DND-41 (cell line): ENCODE measurements around the gene CD70.
"Not testable (repeated sequence)": the region's sequence is repeated elsewhere in the genome, so short reads cannot be mapped to it uniquely, and the experiment has no call there.

ENCODE experiments used
- ATAC-seq: fragments of 200-7000 bp; cut with Tn5 transposase; 3 replicates; pipeline ENCODE4 v1.9.1; 2021; ENCODE audit warnings: low read depth; ENCODE audit not compliant: insufficient read depth
- DNase-seq: peaks from one replicate; pipeline ENCODE4 v3.0.0-alpha.2; 2020
- H2AFZ ChIP-seq: 2 replicates; pipeline ENCODE4 v1.6.0; 2012; ENCODE audit warnings: low read depth, low read length
- H3K27ac ChIP-seq: 2 replicates; pipeline ENCODE4 v1.5.1; 2012; ENCODE audit warnings: low read length, inconsistent platforms
- H3K27me3 ChIP-seq: fragments of 200-600 bp; sonication (generic); 2 replicates; pipeline ENCODE4 v1.6.0; 2012; ENCODE audit warnings: low read length, mild to moderate bottlenecking, inconsistent platforms; ENCODE audit not compliant: insufficient read depth, poor library complexity
- H3K36me3 ChIP-seq: 2 replicates; pipeline ENCODE4 v1.5.1; 2012; ENCODE audit warnings: low read length, inconsistent platforms; ENCODE audit not compliant: insufficient read depth
- H3K4me1 ChIP-seq: 2 replicates; pipeline ENCODE4 v1.5.1; 2012; ENCODE audit warnings: mild to moderate bottlenecking, low read length; ENCODE audit not compliant: insufficient read depth
- H3K4me2 ChIP-seq: 2 replicates; pipeline ENCODE4 v1.6.0; 2012; ENCODE audit warnings: mild to moderate bottlenecking, moderate library complexity, low read length, inconsistent platforms; ENCODE audit not compliant: insufficient read depth
- H3K4me3 ChIP-seq, 2 experiments: fragments of 200-600 bp in 1 of 2; shearing (Covaris generic) in 1 of 2; 2 replicates each; pipeline ENCODE4 v1.5.1; 2012 to 2016; ENCODE audit warnings: inconsistent platforms in 2 of 2, low read length in 2 of 2, mild to moderate bottlenecking in 2 of 2, low read depth in 1 of 2, moderate library complexity in 1 of 2
- H3K79me2 ChIP-seq: 2 replicates; pipeline ENCODE4 v1.6.0; 2012; ENCODE audit warnings: low read length, inconsistent platforms; ENCODE audit not compliant: insufficient read depth
- H3K9ac ChIP-seq: 2 replicates; pipeline ENCODE4 v1.6.0; 2012; ENCODE audit warnings: low read depth, mild to moderate bottlenecking, inconsistent platforms, low read length, moderate library complexity
- H3K9me3 ChIP-seq: 2 replicates; pipeline ENCODE4 v1.5.1; 2012; ENCODE audit warnings: low read length, moderate library complexity, mild to moderate bottlenecking, inconsistent platforms; ENCODE audit not compliant: insufficient read depth, severe bottlenecking
- H4K20me1 ChIP-seq: 2 replicates; pipeline ENCODE4 v1.6.0; 2012; ENCODE audit warnings: low read length; ENCODE audit not compliant: insufficient read depth
- EZH2 ChIP-seq: IDR thresholded peaks from 3 replicates; pipeline ENCODE4 v1.6.1; 2012; ENCODE audit warnings: borderline replicate concordance, low read depth, mild to moderate bottlenecking, moderate library complexity, low read length, inconsistent platforms; ENCODE audit not compliant: severe bottlenecking
- TF ChIP-seq, protein P1 (sequence below): IDR thresholded peaks from 2 replicates; pipeline ENCODE4 v1.5.1; 2012; ENCODE audit warnings: borderline replicate concordance, low read length, moderate library complexity, mild to moderate bottlenecking; ENCODE audit not compliant: poor library complexity, severe bottlenecking; ENCODE audit errors: extremely low read depth

The CD70 gene

DNA sequence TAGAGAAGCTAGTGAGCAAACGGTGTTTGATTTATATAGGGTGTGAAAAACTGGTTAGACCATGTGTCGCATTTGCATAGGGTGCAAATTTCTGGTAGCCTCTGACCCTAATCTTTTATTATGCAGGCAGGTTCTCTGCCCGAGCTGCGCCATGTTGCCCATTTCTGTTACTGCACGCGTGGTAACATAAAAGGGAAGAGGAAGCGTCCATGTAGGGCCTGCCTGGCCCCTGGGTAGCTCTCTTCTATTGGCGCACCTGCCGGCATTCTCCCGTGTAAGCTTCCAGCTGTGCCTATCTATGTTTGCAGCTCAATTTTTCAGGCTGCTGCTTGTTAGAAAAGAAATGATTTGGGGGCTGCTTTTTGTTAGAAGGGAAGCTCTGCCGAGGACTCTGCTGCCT lies 14.0 kb upstream of the CD70 start:
- H4K20me1 ChIP-seq, result no peaks in the 10 kb centered on the region
- H3K79me2 ChIP-seq, result no peaks in the 10 kb centered on the region
- no peak overlapping the region for H3K4me3 ChIP-seq
- no peaks in the 10 kb centered on the region for H3K9me3 ChIP-seq
- ATAC-seq, result no peak
- no peak overlapping the region for H2AFZ ChIP-seq
- H3K9ac ChIP-seq, result no peak overlapping the region
- H3K27me3 ChIP-seq, result no peaks in the 10 kb centered on the region
- no peaks in the 10 kb centered on the region for H3K36me3 ChIP-seq
- DNase-seq, result no peak
- peaks cover 5% of the 10 kb centered on the region for H3K4me1 ChIP-seq
- H3K4me2 ChIP-seq, result no peak overlapping the region
- TF ChIP-seq EZH2, result no peak
- TF ChIP-seq, protein P1, sequence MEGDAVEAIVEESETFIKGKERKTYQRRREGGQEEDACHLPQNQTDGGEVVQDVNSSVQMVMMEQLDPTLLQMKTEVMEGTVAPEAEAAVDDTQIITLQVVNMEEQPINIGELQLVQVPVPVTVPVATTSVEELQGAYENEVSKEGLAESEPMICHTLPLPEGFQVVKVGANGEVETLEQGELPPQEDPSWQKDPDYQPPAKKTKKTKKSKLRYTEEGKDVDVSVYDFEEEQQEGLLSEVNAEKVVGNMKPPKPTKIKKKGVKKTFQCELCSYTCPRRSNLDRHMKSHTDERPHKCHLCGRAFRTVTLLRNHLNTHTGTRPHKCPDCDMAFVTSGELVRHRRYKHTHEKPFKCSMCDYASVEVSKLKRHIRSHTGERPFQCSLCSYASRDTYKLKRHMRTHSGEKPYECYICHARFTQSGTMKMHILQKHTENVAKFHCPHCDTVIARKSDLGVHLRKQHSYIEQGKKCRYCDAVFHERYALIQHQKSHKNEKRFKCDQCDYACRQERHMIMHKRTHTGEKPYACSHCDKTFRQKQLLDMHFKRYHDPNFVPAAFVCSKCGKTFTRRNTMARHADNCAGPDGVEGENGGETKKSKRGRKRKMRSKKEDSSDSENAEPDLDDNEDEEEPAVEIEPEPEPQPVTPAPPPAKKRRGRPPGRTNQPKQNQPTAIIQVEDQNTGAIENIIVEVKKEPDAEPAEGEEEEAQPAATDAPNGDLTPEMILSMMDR, result no peak
- H3K27ac ChIP-seq, result no peak overlapping the region

DNA sequence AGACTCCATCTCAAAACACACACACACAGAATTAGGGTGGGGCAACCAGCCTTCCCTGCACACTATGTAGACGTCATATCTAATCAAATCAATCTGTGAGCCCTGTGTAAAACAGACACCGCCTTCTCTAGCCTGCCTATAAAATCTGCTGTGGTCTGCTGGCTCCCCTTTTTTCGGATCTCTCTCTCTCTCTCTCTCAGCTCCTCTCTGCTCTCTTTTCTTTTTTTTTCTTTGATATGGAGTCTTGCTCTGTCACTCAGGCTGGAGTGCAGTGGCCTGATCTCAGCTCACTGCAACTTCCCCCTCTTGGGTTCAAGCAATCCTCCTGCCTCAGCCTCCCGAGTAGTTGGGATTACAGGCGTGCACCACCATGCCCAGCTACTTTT lies 11.8 kb upstream of the CD70 start:
- no peak overlapping the region for H3K9ac ChIP-seq
- H3K79me2 ChIP-seq, result no peaks in the 10 kb centered on the region
- no peak for ATAC-seq
- no peaks in the 10 kb centered on the region for H3K36me3 ChIP-seq
- no peak overlapping the region for H3K27ac ChIP-seq
- H3K27me3 ChIP-seq, result no peaks in the 10 kb centered on the region
- H3K4me1 ChIP-seq, result peaks cover 5% of the 10 kb centered on the region
- no peak overlapping the region for H2AFZ ChIP-seq
- H3K4me3 ChIP-seq, result no peak overlapping the region
- DNase-seq, result no peak
- H3K9me3 ChIP-seq, result no peaks in the 10 kb centered on the region
- no peaks in the 10 kb centered on the region for H4K20me1 ChIP-seq
- no peak overlapping the region for H3K4me2 ChIP-seq
- TF ChIP-seq, protein P1, result no peak
- TF ChIP-seq EZH2, result no peak

DNA sequence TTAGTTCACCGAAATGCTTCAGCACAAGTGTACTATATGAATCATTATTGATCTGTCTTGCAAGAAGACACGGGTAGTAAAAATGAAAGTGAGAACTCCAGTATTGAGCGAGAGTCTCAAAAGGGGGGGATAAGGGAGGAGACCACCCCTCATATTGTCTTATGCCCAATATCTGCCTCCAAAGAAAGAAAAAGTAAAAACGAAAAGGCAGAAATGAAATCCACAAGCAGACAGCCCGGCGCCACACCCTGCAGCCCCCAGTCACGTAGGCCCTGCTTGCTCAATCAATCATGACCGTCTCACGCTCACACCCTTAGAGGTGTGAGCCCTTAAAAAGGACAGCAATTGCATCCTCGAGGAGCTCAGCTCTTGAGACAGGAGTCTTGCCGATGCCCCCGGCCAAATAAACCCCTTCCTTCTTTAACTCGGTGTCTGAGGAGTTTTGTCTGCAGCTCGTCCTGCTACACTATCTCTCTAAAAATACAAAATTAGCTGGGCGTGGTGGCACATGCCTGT lies 10.6 kb upstream of the CD70 start:
- not testable (repeated sequence) for H3K79me2 ChIP-seq, H3K4me2 ChIP-seq, H2AFZ ChIP-seq, H3K36me3 ChIP-seq, H3K9me3 ChIP-seq, DNase-seq, H3K27ac ChIP-seq, H3K4me3 ChIP-seq, H3K27me3 ChIP-seq, H3K9ac ChIP-seq, ATAC-seq, H3K4me1 ChIP-seq, H4K20me1 ChIP-seq

DNA sequence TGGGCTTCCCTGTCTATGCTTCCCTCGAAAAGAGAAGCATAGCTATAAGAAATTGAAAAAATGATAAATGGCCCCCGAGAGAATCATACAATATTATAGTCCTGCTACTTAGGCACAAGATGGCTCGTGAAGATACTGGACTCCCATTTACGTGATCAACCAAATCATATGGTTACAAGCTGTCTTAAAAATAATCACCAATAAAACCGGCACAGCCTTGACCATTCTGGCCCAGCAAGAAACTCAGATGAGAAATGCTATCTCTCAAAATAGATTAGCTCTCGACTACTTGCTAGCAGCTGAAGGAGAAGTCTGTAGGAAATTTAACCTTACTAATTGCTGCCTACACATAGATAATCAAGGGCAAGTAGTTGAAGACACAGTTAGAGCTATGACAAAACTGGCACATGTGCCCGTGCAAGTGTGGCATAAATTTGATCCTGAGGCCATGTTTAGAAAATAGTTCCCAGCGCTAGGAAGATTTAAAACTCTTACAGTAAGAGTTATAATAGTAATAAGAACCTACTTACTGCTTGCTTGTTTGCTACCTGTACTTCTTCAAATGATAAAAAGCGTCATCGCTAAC lies 10.1 kb upstream of the CD70 start:
- H3K9me3 ChIP-seq, H3K27me3 ChIP-seq, H4K20me1 ChIP-seq, H3K79me2 ChIP-seq, H3K9ac ChIP-seq, H3K4me3 ChIP-seq, H3K4me2 ChIP-seq, H2AFZ ChIP-seq, DNase-seq, ATAC-seq, H3K36me3 ChIP-seq, H3K4me1 ChIP-seq, H3K27ac ChIP-seq: not testable (repeated sequence)
